Activated CD4-positive, alpha-beta T cell treated with anti-CD3 and anti-CD28 coated beads for 36 hours (primary cell): ENCODE data around the gene LAYN. TPM values are rescaled to one million over a fixed set of nuclear protein-coding genes. Genes with fewer than 3 reads are reported as not detected.

Experiments
- ATAC-seq: fragments of 200-7000 bp; cut with Tn5 transposase; one replicate; pipeline ENCODE4 v1.10.0; 2021; ENCODE audit warnings: mild to moderate bottlenecking, moderate library complexity
- CTCF ChIA-PET: fragments of 350-600 bp; sonication (Branson Sonifier 250); formaldehyde crosslinking; loops from one replicate; lab custom pipeline; 2021; ENCODE audit warnings: antibody characterized with exemption; lab: Charles Lee
- POLR2A ChIA-PET: fragments of 350-600 bp; sonication (Branson Sonifier 250); formaldehyde crosslinking; loops from one replicate; lab custom pipeline; 2021; ENCODE audit warnings: antibody characterized with exemption, inconsistent platforms; lab: Charles Lee
- DNase-seq: peaks from one replicate; pipeline ENCODE4 v3.0.0-alpha.2; 2020
- H3K27ac Mint-ChIP-seq: one replicate; pipeline ENCODE4 v1.8.0; 2021; ENCODE audit warnings: mixed read lengths
- H3K27me3 Mint-ChIP-seq: one replicate; pipeline ENCODE4 v1.8.0; 2021; ENCODE audit warnings: mixed read lengths
- H3K36me3 Mint-ChIP-seq: one replicate; pipeline ENCODE4 v1.8.0; 2021; ENCODE audit warnings: low read depth, mixed read lengths
- H3K4me1 Mint-ChIP-seq: one replicate; pipeline ENCODE4 v1.8.0; 2021; ENCODE audit warnings: mixed read lengths
- H3K4me3 Mint-ChIP-seq: one replicate; pipeline ENCODE4 v1.8.0; 2021; ENCODE audit warnings: mild to moderate bottlenecking, moderate library complexity, mixed read lengths
- H3K9me3 Mint-ChIP-seq: one replicate; pipeline ENCODE4 v1.8.0; 2021; ENCODE audit warnings: low read depth, mixed read lengths
- intact Hi-C, 2 experiments: fragments of 100-400 bp; cut with DNase I in 1 of 2; cut with micrococcal nuclease in 1 of 2; formaldehyde crosslinking; loops; one replicate each; pipeline versions ENCODE4 v1.14.2 to v1.15.1; 2022 to 2024; cut with DNase I, micrococcal nuclease
- total RNA-seq, 2 experiments: library from RNA; stranded (reverse); gene quantifications; one replicate each; pipeline ENCODE4 v1.2.3, GENCODE V29; 2021

Gene LAYN
- total RNA-seq, 2 experiments from 2014 or later: 5.5 to 5.6 TPM

GRCh38 chr11:111518668-111519067 is 21.9 kb upstream of the LAYN start:
- POLR2A ChIA-PET: no interaction called here
- H3K27ac Mint-ChIP-seq: no peak overlapping the region
- no peak for ATAC-seq
- H3K4me1 Mint-ChIP-seq: peaks cover 35% of the 10 kb centered on the region
- H3K36me3 Mint-ChIP-seq: no peaks in the 10 kb centered on the region
- no peaks in the 10 kb centered on the region for H3K9me3 Mint-ChIP-seq
- CTCF ChIA-PET: interaction anchor here (0.6 to 1.5 kb wide), 2 partner anchors 44 to 64 kb away, joined by 3 to 4 read pairs; no protein-coding TSS in a partner anchor
- H3K4me3 Mint-ChIP-seq: no peak overlapping the region
- intact Hi-C loops: no loop called here
- peaks cover 16% of the 10 kb centered on the region for H3K27me3 Mint-ChIP-seq
- DNase-seq: no peak

DNA sequence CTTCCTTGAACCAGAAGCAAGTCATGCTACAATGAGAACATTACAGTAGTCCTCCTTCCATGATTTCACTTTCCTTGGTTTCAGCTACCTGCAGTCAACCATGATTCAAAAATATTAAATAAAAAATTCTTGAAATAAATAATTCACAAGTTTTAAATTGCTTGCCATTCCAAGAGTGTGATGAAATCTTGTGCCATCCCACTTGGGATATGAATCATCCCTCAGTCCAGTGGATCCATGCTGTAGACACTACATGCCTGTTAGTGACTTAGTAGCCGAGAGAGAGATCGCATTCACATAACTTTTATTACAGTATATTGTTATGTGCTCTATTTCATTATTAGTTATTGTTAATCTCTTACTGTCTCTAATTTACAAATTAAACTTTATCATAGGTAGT is 20.0 kb upstream of the LAYN start:
- peaks cover 37% of the 10 kb centered on the region for H3K4me1 Mint-ChIP-seq
- ChIA-PET POLR2A (interaction anchor here (0.7 kb wide), 1 partner anchor 150 kb away, joined by 3 read pairs; no protein-coding TSS in a partner anchor), CTCF (interaction anchor here (0.7 kb wide), 1 partner anchor 412 kb away, joined by 4 read pairs; no protein-coding TSS in a partner anchor)
- H3K9me3 Mint-ChIP-seq: no peaks in the 10 kb centered on the region
- intact Hi-C loops: loop anchor here in 1 of 2 experiments (5.0 to 10.0 kb wide), 2 partner anchors 688 to 1086 kb away; no protein-coding TSS in a partner anchor
- H3K36me3 Mint-ChIP-seq: no peaks in the 10 kb centered on the region
- no peak overlapping the region for H3K27ac Mint-ChIP-seq
- no peak overlapping the region for H3K4me3 Mint-ChIP-seq
- DNase-seq: no peak
- peaks cover 5% of the 10 kb centered on the region for H3K27me3 Mint-ChIP-seq
- no peak for ATAC-seq

- CTCF ChIA-PET: interaction anchor here (0.7 kb wide), 1 partner anchor 411 kb away, joined by 4 read pairs; no protein-coding TSS in a partner anchor
Observed at GRCh38 chr11:111521135-111521534, 19.4 kb upstream of the LAYN start.

DNA sequence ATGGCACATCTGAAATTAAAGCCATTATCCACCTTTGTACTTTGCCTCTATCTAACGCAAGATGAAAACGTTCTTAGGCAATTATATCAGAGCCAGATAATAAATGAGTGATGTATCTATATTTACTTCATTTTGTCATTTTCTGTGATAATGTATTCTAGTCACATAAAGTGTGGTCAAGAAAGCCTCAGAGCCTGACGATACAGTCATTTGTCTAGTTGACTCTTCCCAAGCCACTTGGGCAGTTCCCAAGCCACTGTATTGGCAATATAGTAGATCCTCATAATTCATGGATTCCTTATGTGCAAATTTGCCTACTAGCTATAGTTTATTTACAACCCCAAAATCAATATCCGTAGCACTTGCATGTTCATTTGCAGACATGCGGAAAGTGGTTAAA is 18.1 kb upstream of the LAYN start:
- Mint-ChIP-seq H3K4me1 (peaks cover 52% of the 10 kb centered on the region), H3K27ac (no peak overlapping the region), H3K36me3 (no peaks in the 10 kb centered on the region), H3K4me3 (no peak overlapping the region), H3K27me3 (peaks cover 5% of the 10 kb centered on the region), H3K9me3 (no peaks in the 10 kb centered on the region)
- intact Hi-C loops: loop anchor here in 1 of 2 experiments (5.0 to 10.0 kb wide), 2 partner anchors 690 to 1088 kb away; no protein-coding TSS in a partner anchor
- DNase-seq (no peak), ATAC-seq (no peak)
- ChIA-PET POLR2A (interaction anchor here (0.7 kb wide), 1 partner anchor 9 kb away, joined by 5 read pairs; no protein-coding TSS in a partner anchor), CTCF (interaction anchor here (1.6 kb wide), 1 partner anchor 9 kb away, joined by 6 read pairs; the partner anchor contains the start of gene BTG4)

More at GRCh38 chr11:111521135-111521534, 19.4 kb upstream of the LAYN start:
- H3K4me3 Mint-ChIP-seq: no peak overlapping the region
- DNase-seq (no peak), ATAC-seq (peak; percentile 28)
- H3K27ac Mint-ChIP-seq: no peak overlapping the region
- POLR2A ChIA-PET: interaction anchor here (0.7 kb wide), 1 partner anchor 150 kb away, joined by 3 read pairs; no protein-coding TSS in a partner anchor
- intact Hi-C loops: loop anchor here in 1 of 2 experiments (5.0 to 10.0 kb wide), 2 partner anchors 689 to 1086 kb away; no protein-coding TSS in a partner anchor
- H3K9me3 Mint-ChIP-seq: no peaks in the 10 kb centered on the region
- H3K4me1 Mint-ChIP-seq: peaks cover 43% of the 10 kb centered on the region
- H3K36me3 Mint-ChIP-seq: no peaks in the 10 kb centered on the region
- peaks cover 5% of the 10 kb centered on the region for H3K27me3 Mint-ChIP-seq

- peaks cover 59% of the 10 kb centered on the region for H3K4me1 Mint-ChIP-seq
- CTCF ChIA-PET: interaction anchor here (0.6 to 1.6 kb wide), 4 partner anchors 10 to 316 kb away, joined by 3 to 6 read pairs (median 4); partner anchors contain the start of gene BTG4
- DNase-seq: peak; percentile 53
Observed at GRCh38 chr11:111523343-111523742, 17.2 kb upstream of the LAYN start.

GRCh38 chr11:111524056-111524455 is 16.5 kb upstream of the LAYN start:
- POLR2A ChIA-PET: no interaction called here
- DNase-seq (no peak), ATAC-seq (no peak)
- no peaks in the 10 kb centered on the region for H3K9me3 Mint-ChIP-seq
- CTCF ChIA-PET: interaction anchor here (1.0 kb wide), 1 partner anchor 11 kb away, joined by 4 read pairs; no protein-coding TSS in a partner anchor
- peaks cover 63% of the 10 kb centered on the region for H3K4me1 Mint-ChIP-seq
- no peak overlapping the region for H3K4me3 Mint-ChIP-seq
- intact Hi-C loops: loop anchor here in 1 of 2 experiments (5.0 to 10.0 kb wide), 2 partner anchors 692 to 1089 kb away; no protein-coding TSS in a partner anchor
- no peaks in the 10 kb centered on the region for H3K36me3 Mint-ChIP-seq
- no peak overlapping the region for H3K27ac Mint-ChIP-seq
- peaks cover 5% of the 10 kb centered on the region for H3K27me3 Mint-ChIP-seq

More at GRCh38 chr11:111523343-111523742, 17.2 kb upstream of the LAYN start:
- peak; percentile 77 for ATAC-seq
- H3K4me3 Mint-ChIP-seq: no peak overlapping the region
- peak overlapping the region; percentile 2 for H3K27ac Mint-ChIP-seq
- no peaks in the 10 kb centered on the region for H3K36me3 Mint-ChIP-seq
- intact Hi-C loops: loop anchor here in 1 of 2 experiments (5.0 to 10.0 kb wide), 2 partner anchors 691 to 1089 kb away; no protein-coding TSS in a partner anchor
- POLR2A ChIA-PET: interaction anchor here (0.7 kb wide), 1 partner anchor 8 kb away, joined by 5 read pairs; no protein-coding TSS in a partner anchor
- H3K9me3 Mint-ChIP-seq: no peaks in the 10 kb centered on the region
- peaks cover 5% of the 10 kb centered on the region for H3K27me3 Mint-ChIP-seq

DNA sequence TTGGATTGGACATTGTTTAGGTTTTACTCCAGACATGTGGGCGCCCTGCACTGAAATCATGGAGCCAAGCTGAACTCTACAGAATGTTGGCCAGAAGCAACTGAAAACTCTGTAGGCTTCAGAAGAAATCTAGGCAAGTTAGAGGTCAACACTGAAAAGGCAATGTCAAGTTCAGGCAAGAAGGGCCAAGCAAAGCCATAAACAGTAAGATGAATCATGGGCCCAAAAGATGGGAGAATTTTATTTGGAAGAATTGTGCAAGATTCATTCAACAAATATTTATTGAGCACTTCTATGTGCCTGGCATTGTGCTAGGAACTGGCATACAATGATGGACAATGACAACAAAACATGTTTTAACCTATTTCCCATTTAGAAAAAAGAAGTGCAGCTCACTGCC is 15.1 kb upstream of the LAYN start:
- Mint-ChIP-seq H3K27me3 (peaks cover 3% of the 10 kb centered on the region), H3K4me1 (peaks cover 71% of the 10 kb centered on the region), H3K4me3 (no peak overlapping the region), H3K27ac (no peak overlapping the region), H3K36me3 (no peaks in the 10 kb centered on the region), H3K9me3 (no peaks in the 10 kb centered on the region)
- intact Hi-C loops: loop anchor here in 1 of 2 experiments (5.0 to 10.0 kb wide), 2 partner anchors 412 to 1091 kb away; partner anchors contain the start of gene DIXDC1
- DNase-seq: no peak
- CTCF ChIA-PET: no interaction called here
- POLR2A ChIA-PET: no interaction called here
- ATAC-seq: no peak

- CTCF ChIA-PET: interaction anchor here (0.6 kb wide), 1 partner anchor 115 kb away, joined by 3 read pairs; no protein-coding TSS in a partner anchor
- Mint-ChIP-seq H3K36me3 (no peaks in the 10 kb centered on the region), H3K27ac (peak overlapping the region; percentile 67), H3K27me3 (peaks cover 3% of the 10 kb centered on the region), H3K4me1 (peaks cover 65% of the 10 kb centered on the region), H3K9me3 (no peaks in the 10 kb centered on the region), H3K4me3 (no peak overlapping the region)
- intact Hi-C loops: loop anchor here in 1 of 2 experiments (2.0 to 10.0 kb wide), 3 partner anchors 76 to 1092 kb away; partner anchors contain the start of genes DIXDC1 and SIK2
- peak; percentile 66 for ATAC-seq
- peak; percentile 65 for DNase-seq
- POLR2A ChIA-PET: no interaction called here
Observed at GRCh38 chr11:111526501-111526900, 14.0 kb upstream of the LAYN start.

DNA sequence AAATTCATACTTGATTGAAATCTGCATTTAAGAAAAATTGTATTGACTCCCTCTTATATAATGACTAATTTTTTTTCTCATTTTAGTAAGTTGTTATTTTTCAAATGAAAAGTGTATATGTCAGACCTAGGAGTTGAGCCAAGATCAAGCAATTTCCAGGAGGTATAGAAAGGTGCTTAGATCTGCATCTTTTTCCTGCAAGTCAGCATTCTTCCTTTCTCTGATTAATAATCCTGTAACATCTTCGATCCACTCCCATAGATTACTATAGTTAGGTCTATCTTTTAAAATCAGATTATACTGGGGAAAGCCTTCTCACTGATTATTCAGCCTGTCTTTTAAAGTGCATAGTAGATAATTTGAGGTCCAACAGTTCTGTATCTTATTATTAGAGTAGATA is 13.2 kb upstream of the LAYN start:
- no peaks in the 10 kb centered on the region for H3K9me3 Mint-ChIP-seq
- H3K4me3 Mint-ChIP-seq: no peak overlapping the region
- H3K27me3 Mint-ChIP-seq: peaks cover 3% of the 10 kb centered on the region
- DNase-seq (no peak), ATAC-seq (no peak)
- intact Hi-C loops: loop anchor here in 1 of 2 experiments (2.0 to 10.0 kb wide), 3 partner anchors 76 to 1092 kb away; partner anchors contain the start of genes DIXDC1 and SIK2
- ChIA-PET POLR2A (no interaction called here), CTCF (interaction anchor here (0.6 kb wide), 1 partner anchor 115 kb away, joined by 3 read pairs; no protein-coding TSS in a partner anchor)
- no peaks in the 10 kb centered on the region for H3K36me3 Mint-ChIP-seq
- H3K4me1 Mint-ChIP-seq: peaks cover 66% of the 10 kb centered on the region
- no peak overlapping the region for H3K27ac Mint-ChIP-seq

- intact Hi-C loops: loop anchor here in 1 of 2 experiments (1.0 to 10.0 kb wide), 3 partner anchors 11 to 1094 kb away; partner anchors contain the start of gene DIXDC1
- Mint-ChIP-seq H3K9me3 (no peaks in the 10 kb centered on the region), H3K4me1 (peaks cover 65% of the 10 kb centered on the region), H3K27ac (peak overlapping the region; percentile 77), H3K27me3 (peaks cover 3% of the 10 kb centered on the region), H3K36me3 (no peaks in the 10 kb centered on the region), H3K4me3 (no peak overlapping the region)
- CTCF ChIA-PET: interaction anchor here (0.7 to 1.1 kb wide), 3 partner anchors 16 to 69 kb away, joined by 3 to 4 read pairs (median 4); partner anchors contain the start of gene BTG4
- peak; percentile 42 for ATAC-seq
- POLR2A ChIA-PET: no interaction called here
- peak; percentile 48 for DNase-seq
Observed at GRCh38 chr11:111528557-111528956, 12.0 kb upstream of the LAYN start.

DNA sequence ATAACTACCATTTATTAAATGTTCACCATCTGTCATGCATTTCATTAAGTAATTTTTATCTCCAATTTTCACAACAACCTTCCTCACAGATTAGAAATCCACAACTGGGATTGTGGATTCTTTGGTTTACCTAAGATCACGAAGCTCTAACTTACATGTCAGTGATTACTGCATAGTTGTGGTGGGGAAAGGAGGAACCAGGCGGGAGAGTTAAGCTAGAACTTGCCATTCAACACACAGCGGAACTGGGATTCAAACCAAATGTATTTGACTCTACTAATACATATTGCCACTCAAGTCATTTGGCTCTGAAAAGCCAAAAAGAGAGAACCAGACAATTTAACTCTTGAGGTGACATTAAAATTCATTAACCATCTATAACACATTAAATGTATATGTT is 10.4 kb upstream of the LAYN start:
- H3K27ac Mint-ChIP-seq: no peak overlapping the region
- peaks cover 8% of the 10 kb centered on the region for H3K27me3 Mint-ChIP-seq
- no peaks in the 10 kb centered on the region for H3K9me3 Mint-ChIP-seq
- H3K4me3 Mint-ChIP-seq: no peak overlapping the region
- no peaks in the 10 kb centered on the region for H3K36me3 Mint-ChIP-seq
- ATAC-seq: no peak
- CTCF ChIA-PET: interaction anchor here (0.8 kb wide), 1 partner anchor 16 kb away, joined by 5 read pairs; the partner anchor contains the start of gene HOATZ
- intact Hi-C loops: loop anchor here (2.0 to 5.0 kb wide), 4 partner anchors 15 to 1183 kb away; partner anchors contain the start of genes POU2AF1 (in 2 of the 2) and HOATZ (in 1 of the 2)
- POLR2A ChIA-PET: no interaction called here
- peaks cover 58% of the 10 kb centered on the region for H3K4me1 Mint-ChIP-seq
- DNase-seq: no peak
